Measurements from ENCODE around the gene VSIG8.

DNA sequence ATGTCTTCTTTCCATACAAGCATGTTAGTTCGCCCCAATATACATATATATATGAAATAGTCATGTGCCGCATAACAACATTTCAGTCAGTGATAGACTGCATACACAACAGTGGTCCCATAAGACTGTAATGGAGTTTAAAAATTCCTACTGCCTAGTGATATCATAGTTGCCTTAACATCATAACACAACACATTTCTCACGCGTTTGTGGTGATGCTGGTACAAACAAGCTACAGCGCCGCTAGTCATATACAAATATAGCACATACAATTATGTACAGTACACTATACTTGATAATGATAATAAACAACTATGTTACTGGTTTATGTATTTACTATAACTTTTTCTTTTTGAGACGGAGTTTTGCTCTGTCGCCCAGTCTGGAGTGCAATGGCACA, 46.5 kb downstream of the VSIG8 start:
- no peak for TF ChIP-seq CTCF (IDR thresholded peaks at IDR 0.05; ENCODE audit: extremely low read depth in 1 of 2, insufficient read depth in 1 of 2, low read depth in 1 of 2, low read length in 2 of 2)
- TF ChIP-seq MYC (IDR thresholded peaks at IDR 0.05; ENCODE audit: low read depth, low read length) = no peak
- no peak for TF ChIP-seq EZH2 (IDR thresholded peaks at IDR 0.05; ENCODE audit: borderline replicate concordance, low read depth, low read length, severe bottlenecking)
- no peak for TF ChIP-seq MAX (IDR thresholded peaks at IDR 0.05; ENCODE audit: insufficient read depth, insufficient read length)
- TF ChIP-seq POLR2AphosphoS5 (IDR thresholded peaks at IDR 0.05; ENCODE audit: insufficient read depth, low read depth, low read length) = no peak
- no peak for TF ChIP-seq POLR2A (IDR thresholded peaks at IDR 0.05; ENCODE audit: low read depth, low read length)
- TF ChIP-seq GATA2 (IDR thresholded peaks at IDR 0.05; ENCODE audit: insufficient read depth, insufficient read length, low read depth, low read length) = no peak
